GM18870 (cell line): ENCODE data around the gene ZNF283.

Source experiments
- ATAC-seq: cut with Tn5 transposase; IDR thresholded peaks from one replicate; pipeline ENCODE4 v1.9.1; 2021; ENCODE audit warnings: moderate library complexity; ENCODE audit not compliant: unreplicated experiment

The ZNF283 gene

GRCh38 chr19:43826787-43827754, at the start of gene ZNF283:
TSS of gene ZNF283 (plus strand) at chr19:43827321. CDS start at chr19:43833505, 6,184 bp downstream.
- ATAC-seq = no peak

- no peak for ATAC-seq
Measured at GRCh38 chr19:43778651-43779050, 48.5 kb upstream of the ZNF283 start.

GRCh38 chr19:43779147-43779819, 47.8 kb upstream of the ZNF283 start:
- ATAC-seq = no peak

- no peak for ATAC-seq
Measured at GRCh38 chr19:43779820-43780219, 47.3 kb upstream of the ZNF283 start.

- no peak for ATAC-seq
Measured at GRCh38 chr19:43780706-43781525, 46.2 kb upstream of the ZNF283 start, which contains the start of gene KCNN4. TSS of gene KCNN4 (minus strand) at chr19:43780973. CDS start at chr19:43780861, 112 bp downstream.

- no peak for ATAC-seq
Measured at GRCh38 chr19:43781630-43782310, 45.4 kb upstream of the ZNF283 start.

- no peak for ATAC-seq
Measured at GRCh38 chr19:43782311-43782660, 44.8 kb upstream of the ZNF283 start.

- ATAC-seq = no peak
Measured at GRCh38 chr19:43782689-43783231, 44.4 kb upstream of the ZNF283 start.

- ATAC-seq = no peak
Measured at GRCh38 chr19:43783636-43784035, 43.5 kb upstream of the ZNF283 start.

GRCh38 chr19:43784241-43784980, 42.7 kb upstream of the ZNF283 start:
- no peak for ATAC-seq

GRCh38 chr19:43784981-43785808, 41.9 kb upstream of the ZNF283 start:
- ATAC-seq = no peak

GRCh38 chr19:43786665-43787064, 40.5 kb upstream of the ZNF283 start:
- no peak for ATAC-seq

- ATAC-seq = no peak
Measured at GRCh38 chr19:43789029-43789428, 38.1 kb upstream of the ZNF283 start.

GRCh38 chr19:43790587-43790986, 36.5 kb upstream of the ZNF283 start:
- ATAC-seq = no peak

GRCh38 chr19:43797118-43797517, 30.0 kb upstream of the ZNF283 start:
- no peak for ATAC-seq

- no peak for ATAC-seq
Measured at GRCh38 chr19:43797556-43797955, 29.6 kb upstream of the ZNF283 start.

- no peak for ATAC-seq
Measured at GRCh38 chr19:43798026-43798545, 29.0 kb upstream of the ZNF283 start.
